ENCODE data around the gene OPN3. TPM values are rescaled to one million over a fixed set of nuclear protein-coding genes. Genes with fewer than 3 reads are reported as not detected.

Gene OPN3
- total RNA-seq, 1 experiment from 2014 or later: 7.8 TPM

- Mint-ChIP-seq H3K36me3 (ENCODE audit: insufficient read depth, unreplicated experiment) (peaks cover 31% of the 10 kb centered on the region), H3K9me3 (ENCODE audit: unreplicated experiment) (peaks cover 9% of the 10 kb centered on the region), H3K4me3 (ENCODE audit: unreplicated experiment) (no peak overlapping the region), H3K27me3 (ENCODE audit: insufficient read depth, unreplicated experiment) (no peaks in the 10 kb centered on the region), H3K4me1 (ENCODE audit: low read depth, unreplicated experiment) (peaks cover 17% of the 10 kb centered on the region), H3K27ac (ENCODE audit: unreplicated experiment) (no peak overlapping the region)
- peaks cover 3% of the 10 kb centered on the region; the same call in 1 of the 2 replicates for H3K9me3 ChIP-seq
- intact Hi-C loops (cut with micrococcal nuclease; ENCODE audit: unreplicated experiment): no loop called here
- H3K4me1 ChIP-seq: peaks cover 13% of the 10 kb centered on the region
- H3K4me3 ChIP-seq (ENCODE audit: low read depth, low read length): no peak overlapping the region
- POLR2A ChIA-PET: no interaction called here
- peaks cover 1% of the 10 kb centered on the region; the same call in 1 of the 2 replicates for H3K36me3 ChIP-seq (ENCODE audit: control insufficient read depth, insufficient read depth, low read length)
- no peaks in the 10 kb centered on the region for H3K27me3 ChIP-seq (replicated peaks; ENCODE audit: control insufficient read depth, insufficient read depth, low read length)
- CTCF ChIA-PET: no interaction called here
- no peak for TF ChIP-seq CTCF (IDR thresholded peaks at IDR 0.05; ENCODE audit: insufficient read depth in 1 of 2, low read depth in 1 of 2, low read length in 1 of 2, severe bottlenecking in 1 of 2, unreplicated experiment in 1 of 2)
- no TSS peak for BruUV-seq (replicated peaks)
- DNase-seq: no peak
Observed at GRCh38 chr1:241630476-241630875, 9.7 kb downstream of the OPN3 start.

GRCh38 chr1:241630005-241630404, 10.2 kb downstream of the OPN3 start:
- CTCF ChIA-PET: no interaction called here
- no peaks in the 10 kb centered on the region for H3K27me3 ChIP-seq (replicated peaks; ENCODE audit: control insufficient read depth, insufficient read depth, low read length)
- no peak for TF ChIP-seq CTCF (IDR thresholded peaks at IDR 0.05; ENCODE audit: insufficient read depth in 1 of 2, low read depth in 1 of 2, low read length in 1 of 2, severe bottlenecking in 1 of 2, unreplicated experiment in 1 of 2)

GRCh38 chr1:241627453-241628259, 12.5 kb downstream of the OPN3 start:
- Histone ChIP-seq H3K4me1 (peaks cover 5% of the 10 kb centered on the region; the same call in 1 of the 2 replicates), H3K4me3 (ENCODE audit: low read depth, low read length) (no peak overlapping the region), H3K36me3 (ENCODE audit: control insufficient read depth, insufficient read depth, low read length) (no peaks in the 10 kb centered on the region), H3K27me3 (replicated peaks; ENCODE audit: control insufficient read depth, insufficient read depth, low read length) (no peaks in the 10 kb centered on the region), H3K9me3 (no peaks in the 10 kb centered on the region)
- TF ChIP-seq CTCF (IDR thresholded peaks at IDR 0.05; ENCODE audit: insufficient read depth in 1 of 2, low read depth in 1 of 2, low read length in 1 of 2, severe bottlenecking in 1 of 2, unreplicated experiment in 1 of 2): peak; percentile 51 to 52
- no peaks in the 10 kb centered on the region for H3K9me3 Mint-ChIP-seq (ENCODE audit: unreplicated experiment)
- CTCF ChIA-PET: interaction anchor here (1.2 kb wide), 1 partner anchor 17 kb away, joined by 9 read pairs; no protein-coding TSS in a partner anchor
- H3K4me1 Mint-ChIP-seq (ENCODE audit: low read depth, unreplicated experiment): peaks cover 9% of the 10 kb centered on the region
- no peak overlapping the region for H3K4me3 Mint-ChIP-seq (ENCODE audit: unreplicated experiment)
- intact Hi-C loops (cut with micrococcal nuclease; ENCODE audit: unreplicated experiment): loop anchor here (1.0 kb wide), 2 partner anchors 16 to 96 kb away; no protein-coding TSS in a partner anchor
- peak in 1 of 2 experiments; percentile 45 for DNase-seq
- no TSS peak for BruUV-seq (replicated peaks)
- POLR2A ChIA-PET: no interaction called here
- no peak overlapping the region for H3K27ac Mint-ChIP-seq (ENCODE audit: unreplicated experiment)
- H3K27me3 Mint-ChIP-seq (ENCODE audit: insufficient read depth, unreplicated experiment): no peaks in the 10 kb centered on the region
- peaks cover 23% of the 10 kb centered on the region for H3K36me3 Mint-ChIP-seq (ENCODE audit: insufficient read depth, unreplicated experiment)

More at GRCh38 chr1:241630005-241630404, 10.2 kb downstream of the OPN3 start:
- POLR2A ChIA-PET: no interaction called here
- Mint-ChIP-seq H3K4me1 (ENCODE audit: low read depth, unreplicated experiment) (peaks cover 12% of the 10 kb centered on the region), H3K36me3 (ENCODE audit: insufficient read depth, unreplicated experiment) (peaks cover 26% of the 10 kb centered on the region), H3K4me3 (ENCODE audit: unreplicated experiment) (no peak overlapping the region), H3K9me3 (ENCODE audit: unreplicated experiment) (peaks cover 5% of the 10 kb centered on the region), H3K27ac (ENCODE audit: unreplicated experiment) (no peak overlapping the region), H3K27me3 (ENCODE audit: insufficient read depth, unreplicated experiment) (no peaks in the 10 kb centered on the region)
- H3K4me3 ChIP-seq (ENCODE audit: low read depth, low read length): no peak overlapping the region
- BruUV-seq (replicated peaks): no TSS peak
- peaks cover 1% of the 10 kb centered on the region; the same call in 1 of the 2 replicates for H3K36me3 ChIP-seq (ENCODE audit: control insufficient read depth, insufficient read depth, low read length)
- intact Hi-C loops (cut with micrococcal nuclease; ENCODE audit: unreplicated experiment): no loop called here
- DNase-seq: no peak
- peaks cover 8% of the 10 kb centered on the region for H3K4me1 ChIP-seq
- peaks cover 2% of the 10 kb centered on the region; the same call in 1 of the 2 replicates for H3K9me3 ChIP-seq
